ENCODE measurements around the gene UPF2. TPM values are rescaled to one million over a fixed set of nuclear protein-coding genes. Genes with fewer than 3 reads are reported as not detected.
"Not testable (repeated sequence)": the region's sequence is repeated elsewhere in the genome, so short reads cannot be mapped to it uniquely, and the experiment has no call there.

The UPF2 gene
- total RNA-seq, 1 donor from 2014 or later = 38.1 TPM

DNA sequence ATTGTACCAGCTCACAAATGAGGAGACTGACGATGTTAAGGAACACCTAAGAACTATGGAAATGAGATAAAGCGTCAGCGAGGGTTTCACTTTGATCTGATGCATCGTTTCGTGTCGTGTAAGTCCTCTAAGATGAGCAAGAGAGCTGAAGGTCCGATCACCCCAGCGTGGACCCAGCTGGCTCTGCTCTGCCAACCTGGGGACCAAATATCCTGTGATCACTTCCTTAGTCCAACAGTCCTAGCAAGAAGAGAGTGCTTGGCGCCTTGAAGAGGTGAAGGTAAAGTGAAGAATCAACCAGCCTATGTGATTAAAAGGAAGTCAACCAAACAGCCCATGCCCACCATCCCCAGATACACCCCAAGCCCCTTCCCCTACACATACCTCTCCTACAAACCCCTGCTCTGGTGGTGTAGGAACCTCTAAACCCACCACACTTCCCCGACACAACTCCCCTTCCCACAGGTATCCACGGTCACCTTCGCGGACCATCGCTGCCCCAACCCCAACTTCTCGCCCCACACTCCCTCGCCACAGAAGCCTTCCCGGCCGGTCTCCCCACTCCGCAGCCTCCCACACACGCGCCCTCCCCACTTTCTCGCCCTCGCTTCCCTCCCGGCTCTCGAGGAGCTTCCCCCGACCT, 722 bp downstream of the UPF2 start:
- intact Hi-C loops (cut with micrococcal nuclease) = loop anchor here (1.0 to 10.0 kb wide), 12 partner anchors 20 to 1305 kb away; partner anchors contain the start of genes MCM10, OPTN and SEPHS1

GRCh38 chr10:12036073-12036655, 6.4 kb downstream of the UPF2 start:
- intact Hi-C loops (cut with micrococcal nuclease) = no loop called here

- intact Hi-C loops (cut with micrococcal nuclease) = no loop called here
These were observed 11.2 kb downstream of the UPF2 start for GRCh38 chr10:12031404-12031803.

DNA sequence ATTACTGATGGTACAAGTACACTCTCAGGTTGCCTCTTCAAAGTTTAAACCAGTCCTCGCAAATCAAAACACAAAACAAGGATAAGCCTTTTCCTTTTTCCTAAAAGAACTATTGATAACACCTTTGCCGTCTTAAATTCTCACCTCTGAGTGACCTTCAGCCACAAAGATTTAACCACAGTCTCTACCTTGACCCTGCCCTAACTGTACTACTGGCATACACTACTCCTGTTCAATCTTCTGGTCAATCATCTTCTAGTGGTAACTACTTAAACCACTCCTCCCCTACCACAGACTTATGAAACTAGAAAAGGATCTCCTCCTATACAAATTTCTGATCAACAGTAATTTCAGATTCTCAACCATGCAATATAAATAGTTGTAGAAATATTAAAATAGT, 15.1 kb downstream of the UPF2 start:
- intact Hi-C loops (cut with micrococcal nuclease) = no loop called here

- intact Hi-C loops (cut with micrococcal nuclease) = no loop called here
These were observed 17.0 kb downstream of the UPF2 start for GRCh38 chr10:12025591-12025990.

- intact Hi-C loops (cut with micrococcal nuclease) = loop anchor here (1.0 to 2.0 kb wide), 3 partner anchors 19 to 172 kb away; partner anchors contain the start of genes DHTKD1 and NUDT5
These were observed 19.9 kb downstream of the UPF2 start for GRCh38 chr10:12022580-12023257.

DNA sequence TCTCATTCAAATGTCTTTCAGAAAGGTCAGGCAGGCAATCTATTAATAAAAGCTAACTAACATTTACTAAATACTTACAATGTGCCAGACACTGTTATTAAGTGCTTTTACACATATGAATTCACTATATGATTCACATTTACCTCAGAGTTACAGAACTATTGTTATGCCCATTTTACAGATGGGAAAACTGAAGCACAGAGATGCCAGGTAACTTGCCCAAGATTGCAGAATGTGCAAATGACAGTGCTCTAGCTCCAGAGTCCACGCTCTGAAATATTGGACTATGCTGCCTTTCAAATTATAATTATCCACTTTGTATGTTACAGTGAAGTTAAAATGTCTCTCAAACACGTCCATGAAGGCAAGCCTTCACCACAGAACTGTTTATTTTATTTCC, 22.0 kb downstream of the UPF2 start:
- intact Hi-C loops (cut with micrococcal nuclease) = no loop called here

DNA sequence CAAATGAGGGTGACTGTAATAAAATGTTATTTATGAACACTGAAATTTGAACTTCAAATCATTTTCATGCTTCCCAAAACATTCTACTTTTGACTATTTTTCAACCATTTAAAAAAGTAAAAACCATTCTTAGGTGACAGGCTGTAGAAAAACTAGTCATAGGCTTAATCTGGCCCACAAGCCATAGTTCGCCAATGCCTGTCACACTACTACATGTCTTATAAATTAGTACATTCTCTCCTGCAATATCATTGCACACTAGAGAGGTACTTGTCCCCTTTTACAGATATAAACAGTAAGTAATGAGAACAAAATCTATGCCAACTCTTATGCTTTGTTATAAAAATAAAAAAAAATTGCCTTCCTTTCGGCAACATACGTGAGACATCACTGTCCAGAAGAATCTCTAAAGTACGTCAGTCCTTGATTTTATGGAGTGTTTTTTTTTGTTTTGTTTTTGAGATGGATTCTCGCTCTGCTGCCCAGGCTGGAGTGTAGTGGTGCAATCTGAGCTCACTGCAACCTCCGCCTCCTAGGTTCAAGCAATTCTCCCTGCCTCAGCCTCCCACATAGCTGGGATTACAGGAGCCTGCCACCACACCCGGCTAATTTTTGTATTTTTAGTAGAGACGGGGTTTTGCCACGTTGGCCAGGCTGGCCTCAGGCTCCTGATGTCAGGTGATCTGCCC, 23.2 kb downstream of the UPF2 start:
- intact Hi-C loops (cut with micrococcal nuclease) = no loop called here

GRCh38 chr10:12018438-12019282, 23.9 kb downstream of the UPF2 start:
- intact Hi-C loops (cut with micrococcal nuclease) = no loop called here

- intact Hi-C loops (cut with micrococcal nuclease) = no loop called here
These were observed 28.7 kb downstream of the UPF2 start for GRCh38 chr10:12013926-12014325.

GRCh38 chr10:12013391-12013790, 29.2 kb downstream of the UPF2 start:
- intact Hi-C loops (cut with micrococcal nuclease) = not testable (repeated sequence)

DNA sequence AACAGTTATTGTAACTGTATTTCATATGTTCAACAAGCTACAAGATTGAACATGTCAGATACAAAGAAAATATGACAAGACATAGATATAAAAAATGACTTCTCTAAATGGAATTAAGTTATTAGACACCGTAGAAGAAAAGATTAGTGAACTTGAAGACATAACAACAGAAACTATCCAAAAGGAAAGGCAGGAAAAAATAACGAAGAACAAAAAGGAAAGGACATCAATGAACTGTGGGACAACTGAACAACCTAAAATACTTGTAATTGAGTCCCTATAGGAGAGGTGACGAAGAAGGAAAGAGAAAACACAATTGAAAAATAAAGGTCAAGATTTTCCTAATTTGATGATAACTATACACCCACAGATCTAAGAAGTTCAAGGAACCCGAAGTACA, 32.3 kb downstream of the UPF2 start:
- intact Hi-C loops (cut with micrococcal nuclease) = no loop called here

GRCh38 chr10:12008842-12009241, 33.8 kb downstream of the UPF2 start:
- intact Hi-C loops (cut with micrococcal nuclease) = not testable (repeated sequence)

- intact Hi-C loops (cut with micrococcal nuclease) = no loop called here
These were observed 35.9 kb downstream of the UPF2 start for GRCh38 chr10:12006671-12007070.

- intact Hi-C loops (cut with micrococcal nuclease) = no loop called here
These were observed 48.7 kb downstream of the UPF2 start for GRCh38 chr10:11993834-11994468.

DNA sequence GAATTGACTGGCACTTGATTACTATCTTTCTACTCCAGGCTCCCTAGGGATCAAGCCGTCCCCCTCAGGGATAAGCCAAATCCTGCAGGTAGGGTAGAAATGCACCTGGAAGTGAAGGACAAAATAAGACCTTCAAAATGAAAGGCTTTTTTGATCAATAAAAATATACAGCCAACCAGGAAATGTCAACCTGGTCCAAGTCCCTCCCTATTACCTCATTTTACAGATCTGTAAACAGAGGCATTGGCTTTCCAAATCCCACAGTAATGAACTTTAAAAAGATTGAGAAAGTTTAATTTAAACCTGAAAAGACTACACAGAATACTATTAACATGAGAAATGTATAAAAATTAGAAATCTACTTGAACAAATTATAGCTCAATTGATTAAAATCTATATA, 53.7 kb downstream of the UPF2 start:
- intact Hi-C loops (cut with micrococcal nuclease) = no loop called here

- intact Hi-C loops (cut with micrococcal nuclease) = loop anchor here (1.0 kb wide), 4 partner anchors 123 to 471 kb away; no protein-coding TSS in a partner anchor
These were observed 55.9 kb downstream of the UPF2 start for GRCh38 chr10:11986593-11987216.

- intact Hi-C loops (cut with micrococcal nuclease) = no loop called here
These were observed 60.4 kb downstream of the UPF2 start for GRCh38 chr10:11982253-11982652.

- intact Hi-C loops (cut with micrococcal nuclease) = no loop called here
These were observed 66.8 kb downstream of the UPF2 start for GRCh38 chr10:11975795-11976194.

GRCh38 chr10:11972523-11972922, 70.1 kb downstream of the UPF2 start:
- intact Hi-C loops (cut with micrococcal nuclease) = not testable (repeated sequence)

All from T-helper 1 cell treated with Interleukin-12 subunit alpha and Interleukin-12 subunit beta and Interleukin-4 antibody, amounts not matched to agents 30 ng/mL and 1 ng/mL, for 36 hours (primary cell).